ENCODE measurements around the gene MAST4. TPM values are rescaled to one million over a fixed set of nuclear protein-coding genes. Genes with fewer than 3 reads are reported as not detected.

MAST4 gene
- total RNA-seq, 1 donor from 2014 or later: 22.3 TPM

DNA sequence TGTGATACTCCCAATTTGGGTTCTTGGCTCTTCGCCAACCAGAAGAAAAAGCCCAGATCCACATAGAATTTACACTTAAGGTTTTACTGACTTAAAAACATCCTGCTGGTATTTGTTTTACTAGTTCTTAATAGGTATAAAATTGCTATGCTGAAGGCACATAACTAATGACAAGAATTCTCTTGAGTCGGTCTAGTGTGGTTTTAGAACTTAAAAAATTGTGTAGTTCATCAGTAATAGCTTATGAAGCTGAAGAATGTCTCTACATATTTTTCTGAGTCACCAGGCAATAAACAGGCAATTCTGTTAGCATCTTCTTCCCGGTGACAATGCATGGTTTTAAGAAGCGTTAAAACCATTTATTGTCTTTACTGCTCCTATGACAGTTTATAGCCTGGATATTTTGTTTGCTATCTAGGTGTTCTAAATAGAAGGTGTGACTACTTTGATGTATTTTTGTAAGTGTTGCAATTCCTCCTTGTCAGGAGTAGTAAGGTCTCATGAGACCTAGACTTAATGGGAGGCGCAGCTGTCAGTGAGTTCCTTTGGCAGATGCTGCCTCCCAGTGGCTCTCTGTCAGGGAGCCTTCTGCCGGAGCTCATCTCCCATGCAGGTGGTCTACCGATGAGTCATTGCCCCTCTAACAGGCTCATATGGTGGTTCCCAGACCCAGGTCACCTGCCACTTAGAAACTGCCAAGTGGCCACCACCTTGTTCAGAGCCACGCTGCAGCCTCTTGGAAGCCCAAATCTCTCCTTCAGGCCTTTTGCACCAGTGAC, 173.8 kb downstream of the MAST4 start:
- Histone ChIP-seq H3K4me3 (ENCODE audit: insufficient read depth, low read depth, low read length) (no peak overlapping the region), H3K79me2 (ENCODE audit: insufficient read depth, low read length) (no peaks in the 10 kb centered on the region), H3K9me3 (ENCODE audit: insufficient read depth, low read depth, low read length) (no peaks in the 10 kb centered on the region), H3K9ac (ENCODE audit: low read length) (no peak overlapping the region), H4K20me1 (ENCODE audit: insufficient read depth, low read length) (no peaks in the 10 kb centered on the region), H3K27ac (ENCODE audit: low read depth, low read length) (no peak overlapping the region), H3K36me3 (ENCODE audit: insufficient read depth, low read length) (no peaks in the 10 kb centered on the region), H3K4me2 (ENCODE audit: low read length) (no peak overlapping the region), H3K27me3 (ENCODE audit: insufficient read depth, low read length) (no peaks in the 10 kb centered on the region), H2AFZ (ENCODE audit: low read depth, low read length) (no peak overlapping the region), H3K4me1 (ENCODE audit: insufficient read depth, low read length) (no peaks in the 10 kb centered on the region)
- H3K4me3 Mint-ChIP-seq (ENCODE audit: unreplicated experiment): no peak overlapping the region
- H3K9me3 Mint-ChIP-seq (ENCODE audit: unreplicated experiment): no peaks in the 10 kb centered on the region
- H3K27ac Mint-ChIP-seq (ENCODE audit: unreplicated experiment): no peak overlapping the region
- FAIRE-seq (no peak), DNase-seq (ENCODE audit: low read depth) (peak; percentile 8)
- H3K27me3 Mint-ChIP-seq (ENCODE audit: low read depth, unreplicated experiment): no peaks in the 10 kb centered on the region
- TF ChIP-seq, protein P1, sequence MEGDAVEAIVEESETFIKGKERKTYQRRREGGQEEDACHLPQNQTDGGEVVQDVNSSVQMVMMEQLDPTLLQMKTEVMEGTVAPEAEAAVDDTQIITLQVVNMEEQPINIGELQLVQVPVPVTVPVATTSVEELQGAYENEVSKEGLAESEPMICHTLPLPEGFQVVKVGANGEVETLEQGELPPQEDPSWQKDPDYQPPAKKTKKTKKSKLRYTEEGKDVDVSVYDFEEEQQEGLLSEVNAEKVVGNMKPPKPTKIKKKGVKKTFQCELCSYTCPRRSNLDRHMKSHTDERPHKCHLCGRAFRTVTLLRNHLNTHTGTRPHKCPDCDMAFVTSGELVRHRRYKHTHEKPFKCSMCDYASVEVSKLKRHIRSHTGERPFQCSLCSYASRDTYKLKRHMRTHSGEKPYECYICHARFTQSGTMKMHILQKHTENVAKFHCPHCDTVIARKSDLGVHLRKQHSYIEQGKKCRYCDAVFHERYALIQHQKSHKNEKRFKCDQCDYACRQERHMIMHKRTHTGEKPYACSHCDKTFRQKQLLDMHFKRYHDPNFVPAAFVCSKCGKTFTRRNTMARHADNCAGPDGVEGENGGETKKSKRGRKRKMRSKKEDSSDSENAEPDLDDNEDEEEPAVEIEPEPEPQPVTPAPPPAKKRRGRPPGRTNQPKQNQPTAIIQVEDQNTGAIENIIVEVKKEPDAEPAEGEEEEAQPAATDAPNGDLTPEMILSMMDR (IDR thresholded peaks at IDR 0.05; ENCODE audit: insufficient read depth, low read depth, low read length): peak; percentile 19
- TF ChIP-seq EZH2 (IDR thresholded peaks at IDR 0.05; ENCODE audit: insufficient read depth, low read length): no peak
- H3K4me1 Mint-ChIP-seq (ENCODE audit: low read depth, unreplicated experiment): no peaks in the 10 kb centered on the region
- no peaks in the 10 kb centered on the region for H3K36me3 Mint-ChIP-seq (ENCODE audit: low read depth, unreplicated experiment)

DNA sequence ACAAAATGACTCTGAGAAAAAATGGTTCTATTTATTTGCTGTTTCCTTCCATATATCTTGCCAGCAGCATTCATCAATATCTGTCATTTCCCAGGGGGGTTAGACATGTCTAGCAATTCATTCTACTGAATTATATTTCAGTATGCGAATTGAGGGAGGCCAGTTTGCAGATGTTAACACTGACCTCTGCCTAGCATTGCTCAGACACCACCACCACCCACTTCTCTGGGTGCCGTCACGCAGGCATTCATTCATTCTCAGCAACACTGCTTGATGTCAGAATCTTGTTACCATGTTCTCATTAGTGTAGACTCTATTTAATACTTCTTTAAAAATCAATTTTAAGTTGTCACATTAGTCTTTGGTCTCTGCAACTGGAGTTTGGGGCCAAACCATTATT, 181.7 kb downstream of the MAST4 start:
- Histone ChIP-seq H3K4me3 (ENCODE audit: insufficient read depth, low read depth, low read length) (no peak overlapping the region), H3K4me2 (ENCODE audit: low read length) (no peak overlapping the region), H2AFZ (ENCODE audit: low read depth, low read length) (no peak overlapping the region), H3K27ac (ENCODE audit: low read depth, low read length) (no peak overlapping the region), H3K4me1 (ENCODE audit: insufficient read depth, low read length) (no peaks in the 10 kb centered on the region), H3K36me3 (ENCODE audit: insufficient read depth, low read length) (no peaks in the 10 kb centered on the region), H4K20me1 (ENCODE audit: insufficient read depth, low read length) (no peaks in the 10 kb centered on the region), H3K27me3 (ENCODE audit: insufficient read depth, low read length) (no peaks in the 10 kb centered on the region), H3K9ac (ENCODE audit: low read length) (no peak overlapping the region), H3K79me2 (ENCODE audit: insufficient read depth, low read length) (no peaks in the 10 kb centered on the region), H3K9me3 (ENCODE audit: insufficient read depth, low read depth, low read length) (no peaks in the 10 kb centered on the region)
- H3K4me1 Mint-ChIP-seq (ENCODE audit: low read depth, unreplicated experiment): no peaks in the 10 kb centered on the region
- peaks cover 2% of the 10 kb centered on the region for H3K36me3 Mint-ChIP-seq (ENCODE audit: low read depth, unreplicated experiment)
- H3K27me3 Mint-ChIP-seq (ENCODE audit: low read depth, unreplicated experiment): peaks cover 3% of the 10 kb centered on the region
- no peak overlapping the region for H3K4me3 Mint-ChIP-seq (ENCODE audit: unreplicated experiment)
- no peak for FAIRE-seq
- H3K9me3 Mint-ChIP-seq (ENCODE audit: unreplicated experiment): no peaks in the 10 kb centered on the region
- no peak for TF ChIP-seq EZH2 (IDR thresholded peaks at IDR 0.05; ENCODE audit: insufficient read depth, low read length)
- TF ChIP-seq, protein P1 (IDR thresholded peaks at IDR 0.05; ENCODE audit: insufficient read depth, low read depth, low read length): no peak
- no peak overlapping the region for H3K27ac Mint-ChIP-seq (ENCODE audit: unreplicated experiment)
- peak; percentile 10 for DNase-seq (ENCODE audit: low read depth)

DNA sequence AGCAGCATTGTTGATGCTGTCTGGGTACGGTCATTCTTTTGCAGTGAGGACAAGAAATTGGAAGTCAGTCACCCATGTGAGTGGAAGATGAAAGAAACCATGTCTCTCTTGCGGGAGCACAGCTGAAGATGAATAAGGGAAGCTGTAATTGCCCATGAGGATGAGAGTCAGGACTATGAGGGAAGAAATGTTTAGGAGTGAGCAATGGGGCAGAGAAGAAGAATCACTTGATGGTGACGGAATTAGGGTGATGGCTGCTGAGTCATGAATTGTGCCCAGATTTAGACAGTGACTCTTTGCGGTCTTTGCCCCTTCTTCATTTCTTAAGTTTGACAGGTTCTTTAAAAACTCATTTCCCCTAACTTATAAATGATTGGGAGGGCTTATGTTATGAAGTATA, 183.3 kb downstream of the MAST4 start:
- H3K4me1 Mint-ChIP-seq (ENCODE audit: low read depth, unreplicated experiment): no peaks in the 10 kb centered on the region
- H3K4me3 ChIP-seq (ENCODE audit: insufficient read depth, low read depth, low read length): no peak overlapping the region
- H3K4me1 ChIP-seq (ENCODE audit: insufficient read depth, low read length): no peaks in the 10 kb centered on the region
- no peaks in the 10 kb centered on the region for H3K27me3 ChIP-seq (ENCODE audit: insufficient read depth, low read length)
- H3K79me2 ChIP-seq (ENCODE audit: insufficient read depth, low read length): no peaks in the 10 kb centered on the region
- no peaks in the 10 kb centered on the region for H3K9me3 ChIP-seq (ENCODE audit: insufficient read depth, low read depth, low read length)
- peak; percentile 70 for DNase-seq (ENCODE audit: low read depth)
- H3K27ac ChIP-seq (ENCODE audit: low read depth, low read length): no peak overlapping the region
- no peak overlapping the region for H3K27ac Mint-ChIP-seq (ENCODE audit: unreplicated experiment)
- H3K4me3 Mint-ChIP-seq (ENCODE audit: unreplicated experiment): no peak overlapping the region
- no peaks in the 10 kb centered on the region for H4K20me1 ChIP-seq (ENCODE audit: insufficient read depth, low read length)
- FAIRE-seq: no peak
- H3K9ac ChIP-seq (ENCODE audit: low read length): no peak overlapping the region
- TF ChIP-seq, protein P1 (IDR thresholded peaks at IDR 0.05; ENCODE audit: insufficient read depth, low read depth, low read length): no peak
- TF ChIP-seq EZH2 (IDR thresholded peaks at IDR 0.05; ENCODE audit: insufficient read depth, low read length): no peak
- H3K4me2 ChIP-seq (ENCODE audit: low read length): no peak overlapping the region
- H3K9me3 Mint-ChIP-seq (ENCODE audit: unreplicated experiment): no peaks in the 10 kb centered on the region
- peaks cover 2% of the 10 kb centered on the region for H3K36me3 Mint-ChIP-seq (ENCODE audit: low read depth, unreplicated experiment)
- no peaks in the 10 kb centered on the region for H3K36me3 ChIP-seq (ENCODE audit: insufficient read depth, low read length)
- H2AFZ ChIP-seq (ENCODE audit: low read depth, low read length): no peak overlapping the region
- peaks cover 3% of the 10 kb centered on the region for H3K27me3 Mint-ChIP-seq (ENCODE audit: low read depth, unreplicated experiment)
